Tibial artery (tissue), 4 donors: ENCODE data around the gene VANGL2.

Experiments used
- DNase-seq, 2 donors: peaks; one replicate each; pipeline ENCODE4 v3.0.0-alpha.2; 2019
- H3K27ac ChIP-seq, 2 donors: fragments of 200-600 bp; sonication (generic) in 1 of 2; 1 replicate in 1 of 2; 2 replicates in 1 of 2; pipeline ENCODE4 v1.5.1; 2018 to 2019; ENCODE audit warnings: mild to moderate bottlenecking in 1 of 2
- H3K27me3 ChIP-seq, 2 donors: fragments of 200-600 bp; sonication (generic) in 1 of 2; one replicate each; pipeline versions ENCODE4 v1.5.1 to v1.6.0; 2016 to 2019
- H3K36me3 ChIP-seq, 3 donors: fragments of 200-600 bp; sonication (generic) in 2 of 3; one replicate each; pipeline ENCODE4 v1.5.1; 2016 to 2019; ENCODE audit warnings: mild to moderate bottlenecking in 2 of 3
- H3K4me1 ChIP-seq, 4 donors: fragments of 200-600 bp; sonication (generic) in 2 of 4; 1 replicate in 3 of 4; 2 replicates in 1 of 4; pipeline ENCODE4 v1.5.1; 2016 to 2019
- H3K4me3 ChIP-seq, 2 donors: fragments of 200-600 bp; sonication (generic) in 1 of 2; 1 replicate in 1 of 2; 2 replicates in 1 of 2; pipeline ENCODE4 v1.5.1; 2018 to 2019; ENCODE audit warnings: mild to moderate bottlenecking in 2 of 2
- H3K9me3 ChIP-seq, 3 donors: fragments of 200-600 bp; sonication (generic) in 1 of 3; one replicate each; pipeline ENCODE4 v1.5.1; 2016 to 2019
- CTCF ChIP-seq, 2 experiments: fragments of 200-600 bp in 1 of 2; fragments of 450-650 bp in 1 of 2; IDR thresholded peaks; one replicate each; pipeline ENCODE4 v1.5.1; 2017 to 2019; ENCODE audit warnings: antibody characterized with exemption in 2 of 2, mild to moderate bottlenecking in 1 of 2, moderate library complexity in 1 of 2
- intact Hi-C: fragments of 100-400 bp; cut with DNase I; formaldehyde crosslinking; loops from one replicate; pipeline ENCODE4 v1.15.0; 2023; ENCODE audit warnings: low total_unique reads

VANGL2 gene

GRCh38 chr1:160429702-160430535, 29.6 kb downstream of the VANGL2 start:
- no peak overlapping the region for H3K27ac ChIP-seq
- H3K36me3 ChIP-seq: peaks cover 0 to 11% (median 0%) of the 10 kb centered on the region in 3 donors
- H3K27me3 ChIP-seq: peaks cover 0 to 3% of the 10 kb centered on the region in 2 donors
- TF ChIP-seq CTCF (IDR thresholded peaks at IDR 0.05): no peak
- intact Hi-C loops: no loop called here
- no peak overlapping the region for H3K4me3 ChIP-seq
- no peaks in the 10 kb centered on the region for H3K4me1 ChIP-seq
- no peak for DNase-seq
- no peaks in the 10 kb centered on the region for H3K9me3 ChIP-seq

DNA sequence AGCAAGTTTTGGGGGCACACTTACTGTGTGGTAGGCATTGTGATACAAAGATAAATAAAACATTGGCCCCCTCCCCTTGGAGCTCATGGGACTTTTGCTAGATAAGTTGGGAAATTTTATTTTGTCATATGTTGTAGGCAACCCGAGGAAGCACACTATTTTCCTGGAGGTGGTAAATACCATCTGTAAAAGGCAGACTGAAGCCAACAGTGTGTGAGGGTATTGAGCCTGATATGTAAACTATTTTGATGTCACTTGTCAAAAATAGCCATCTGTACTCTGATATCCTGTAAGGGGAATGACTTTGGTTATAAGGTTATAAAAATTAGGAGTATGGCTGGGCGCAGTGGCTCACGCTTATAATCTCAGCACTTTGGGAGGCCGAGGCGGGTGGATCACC, 30.6 kb downstream of the VANGL2 start:
- Histone ChIP-seq H3K27ac (no peak overlapping the region), H3K4me1 (no peaks in the 10 kb centered on the region), H3K4me3 (no peak overlapping the region), H3K36me3 (peaks cover 0 to 1% (median 0%) of the 10 kb centered on the region in 3 donors), H3K27me3 (peaks cover 0 to 3% of the 10 kb centered on the region in 2 donors), H3K9me3 (no peaks in the 10 kb centered on the region)
- intact Hi-C loops: no loop called here
- DNase-seq: no peak
- no peak for TF ChIP-seq CTCF (IDR thresholded peaks at IDR 0.05)

DNA sequence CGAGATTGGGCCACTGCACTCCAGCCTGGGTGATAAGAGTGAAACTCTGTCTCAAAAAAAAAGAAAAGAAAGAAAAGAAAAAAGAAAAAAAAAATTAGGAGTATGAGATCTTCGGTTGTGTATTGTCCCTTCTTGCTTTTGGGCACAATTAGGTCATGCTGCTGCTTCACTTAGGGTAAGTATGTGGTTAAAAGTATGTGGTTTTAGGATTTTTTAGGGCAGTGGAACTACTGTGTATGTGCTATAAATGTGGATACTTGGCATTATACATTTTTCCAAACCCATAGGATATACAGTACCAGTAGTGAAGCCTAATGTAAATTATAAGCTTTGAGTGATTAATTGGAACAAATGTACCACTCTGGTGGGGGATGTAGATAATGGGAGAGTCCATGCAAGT, 31.2 kb downstream of the VANGL2 start:
- H3K27ac ChIP-seq: no peak overlapping the region
- no peak overlapping the region for H3K4me3 ChIP-seq

GRCh38 chr1:160432371-160432786, 32.0 kb downstream of the VANGL2 start:
- Histone ChIP-seq H3K27me3 (peaks cover 0 to 3% of the 10 kb centered on the region in 2 donors), H3K4me1 (no peaks in the 10 kb centered on the region), H3K27ac (no peak overlapping the region), H3K9me3 (no peaks in the 10 kb centered on the region), H3K36me3 (no peaks in the 10 kb centered on the region), H3K4me3 (no peak overlapping the region)
- intact Hi-C loops: no loop called here
- no peak for TF ChIP-seq CTCF (IDR thresholded peaks at IDR 0.05)
- no peak for DNase-seq

More for the DNA sequence above, 31.2 kb downstream of the VANGL2 start:
- intact Hi-C loops: no loop called here
- Histone ChIP-seq H3K36me3 (no peaks in the 10 kb centered on the region), H3K4me1 (no peaks in the 10 kb centered on the region), H3K27me3 (peaks cover 0 to 3% of the 10 kb centered on the region in 2 donors), H3K9me3 (no peaks in the 10 kb centered on the region)
- no peak for TF ChIP-seq CTCF (IDR thresholded peaks at IDR 0.05)
- DNase-seq: no peak

DNA sequence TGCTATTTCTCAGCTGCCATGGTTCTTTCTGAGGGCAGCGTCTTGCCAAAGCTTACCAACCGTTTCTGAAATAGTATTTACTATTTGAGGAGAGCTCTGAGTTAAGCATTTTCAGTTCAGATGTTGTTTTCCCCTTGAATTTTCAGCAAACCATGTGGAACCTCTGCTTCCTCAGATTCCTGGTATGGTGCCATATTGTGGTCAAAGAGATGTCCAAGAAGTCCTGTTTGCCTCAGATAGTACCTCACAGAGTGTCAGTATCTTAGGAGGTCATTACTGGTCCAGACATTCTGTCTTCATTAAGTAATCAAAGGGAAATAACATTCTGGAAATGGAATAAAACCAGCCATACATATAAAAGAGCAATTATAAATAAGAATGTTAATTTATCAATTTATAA, 36.6 kb downstream of the VANGL2 start:
- no peaks in the 10 kb centered on the region for H3K4me1 ChIP-seq
- peaks cover 0 to 3% of the 10 kb centered on the region in 2 donors for H3K27me3 ChIP-seq
- intact Hi-C loops: no loop called here
- no peak for TF ChIP-seq CTCF (IDR thresholded peaks at IDR 0.05)
- no peak overlapping the region for H3K4me3 ChIP-seq
- no peaks in the 10 kb centered on the region for H3K9me3 ChIP-seq
- H3K27ac ChIP-seq: no peak overlapping the region
- no peaks in the 10 kb centered on the region for H3K36me3 ChIP-seq
- DNase-seq: no peak
